Bronchial epithelial cell (primary cell): ENCODE measurements around the gene CRAMP1. TPM values are rescaled to one million over a fixed set of nuclear protein-coding genes. Genes with fewer than 3 reads are reported as not detected.

Experiments
- DNase-seq: peaks from one replicate; pipeline ENCODE4 v3.0.0-alpha.2; 2010; ENCODE audit warnings: low read depth
- FAIRE-seq: peaks from 2 replicates; lab custom pipeline; 2011; peaks lifted over from hg19 to GRCh38; lab: Jason Lieb, UNC
- H3K27me3 ChIP-seq: 2 replicates; pipeline ENCODE4 v1.5.1; 2011; ENCODE audit warnings: low read length; ENCODE audit not compliant: control insufficient read depth, insufficient read depth
- H3K36me3 ChIP-seq: 2 replicates; pipeline ENCODE4 v1.5.1; 2011; ENCODE audit warnings: low read length; ENCODE audit not compliant: control insufficient read depth, insufficient read depth
- H3K4me3 ChIP-seq: 2 replicates; pipeline ENCODE4 v1.5.1; 2011; ENCODE audit warnings: mild to moderate bottlenecking, low read depth, low read length, control low read depth
- CTCF ChIP-seq: IDR thresholded peaks from 2 replicates; pipeline ENCODE4 v1.5.1; 2011; ENCODE audit warnings: mild to moderate bottlenecking, moderate library complexity, low read length, control low read depth, inconsistent platforms; ENCODE audit not compliant: insufficient read depth, severe bottlenecking
- total RNA-seq: library from RNA; depleted of rRNA; stranded (reverse); fragments of >200 nt; gene quantifications from 2 replicates; pipeline ENCODE4 v1.2.1, GENCODE V29; 2014

CRAMP1 gene
- total RNA-seq, 1 donor from 2014 or later: 3.9 TPM

GRCh38 chr16:1655909-1656807, 44.0 kb downstream of the CRAMP1 start:
- no peak for TF ChIP-seq CTCF
- H3K27me3 ChIP-seq: no peaks in the 10 kb centered on the region
- peaks cover 38% of the 10 kb centered on the region for H3K36me3 ChIP-seq
- DNase-seq: no peak
- FAIRE-seq: no peak
- H3K4me3 ChIP-seq: no peak overlapping the region

GRCh38 chr16:1656808-1657617, 44.9 kb downstream of the CRAMP1 start:
- DNase-seq: no peak
- Histone ChIP-seq H3K4me3 (no peak overlapping the region), H3K27me3 (no peaks in the 10 kb centered on the region), H3K36me3 (peaks cover 38% of the 10 kb centered on the region)
- TF ChIP-seq CTCF: no peak
- no peak for FAIRE-seq

GRCh38 chr16:1657841-1658240, 45.7 kb downstream of the CRAMP1 start:
- Histone ChIP-seq H3K36me3 (peaks cover 37% of the 10 kb centered on the region), H3K4me3 (no peak overlapping the region), H3K27me3 (no peaks in the 10 kb centered on the region)
- DNase-seq: no peak
- FAIRE-seq: no peak
- TF ChIP-seq CTCF: no peak

GRCh38 chr16:1659031-1659430, 46.9 kb downstream of the CRAMP1 start:
- DNase-seq: no peak
- peaks cover 40% of the 10 kb centered on the region for H3K36me3 ChIP-seq
- no peak for FAIRE-seq
- no peak overlapping the region for H3K4me3 ChIP-seq
- no peaks in the 10 kb centered on the region for H3K27me3 ChIP-seq
- TF ChIP-seq CTCF: no peak

- TF ChIP-seq CTCF: no peak
- no peak overlapping the region for H3K4me3 ChIP-seq
- DNase-seq (no peak), FAIRE-seq (no peak)
- H3K36me3 ChIP-seq: peaks cover 40% of the 10 kb centered on the region
- no peaks in the 10 kb centered on the region for H3K27me3 ChIP-seq
Measured at GRCh38 chr16:1661826-1662225, 49.7 kb downstream of the CRAMP1 start.
